Amniotic stem cell (primary cell): ENCODE measurements around the gene UBASH3A.

Source experiments
- DNase-seq: peaks from one replicate; lab custom pipeline; 2025; lab: John Stamatoyannopoulos, UW

Gene UBASH3A

DNA sequence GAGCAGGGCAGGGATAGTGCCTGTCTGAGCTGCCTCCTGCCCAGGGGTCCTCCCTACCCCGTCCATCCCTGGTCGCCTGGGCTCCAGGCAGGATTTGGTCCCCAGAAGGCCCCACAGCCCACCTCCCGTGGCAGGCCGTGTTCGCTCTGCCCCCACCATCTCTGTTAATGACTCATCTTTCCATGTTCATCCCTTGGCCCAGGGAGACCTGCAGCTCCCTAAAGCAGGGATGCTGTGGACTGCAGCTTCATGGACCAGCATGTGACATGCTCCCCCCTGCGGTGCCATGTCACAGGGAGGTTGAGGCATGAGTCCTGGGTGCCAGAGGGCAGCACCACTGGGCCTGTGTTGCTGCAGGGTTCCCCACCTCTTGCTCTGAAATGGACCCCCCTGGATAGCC lies 26.8 kb downstream of the UBASH3A start:
- DNase-seq = no peak

DNA sequence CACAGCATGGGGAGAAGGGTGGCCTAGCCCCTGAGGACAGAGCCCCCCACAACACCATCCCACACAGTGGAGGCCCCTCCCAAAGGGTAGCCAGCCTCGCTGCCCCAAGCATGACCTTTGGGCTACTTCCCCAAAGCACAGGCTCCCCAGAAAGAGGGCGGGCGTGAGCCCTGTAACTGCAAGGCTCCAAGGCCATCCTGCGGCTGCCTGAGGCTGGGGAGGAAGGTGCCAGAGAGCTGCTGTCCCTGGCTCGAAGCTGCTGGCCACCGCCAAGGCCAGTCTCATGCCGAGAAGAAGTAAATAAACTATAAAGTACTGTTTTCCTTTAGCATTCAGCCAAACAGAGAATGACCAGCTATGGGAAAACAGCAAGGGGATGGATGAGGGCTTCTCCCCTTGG lies 27.5 kb downstream of the UBASH3A start:
- DNase-seq = no peak

DNA sequence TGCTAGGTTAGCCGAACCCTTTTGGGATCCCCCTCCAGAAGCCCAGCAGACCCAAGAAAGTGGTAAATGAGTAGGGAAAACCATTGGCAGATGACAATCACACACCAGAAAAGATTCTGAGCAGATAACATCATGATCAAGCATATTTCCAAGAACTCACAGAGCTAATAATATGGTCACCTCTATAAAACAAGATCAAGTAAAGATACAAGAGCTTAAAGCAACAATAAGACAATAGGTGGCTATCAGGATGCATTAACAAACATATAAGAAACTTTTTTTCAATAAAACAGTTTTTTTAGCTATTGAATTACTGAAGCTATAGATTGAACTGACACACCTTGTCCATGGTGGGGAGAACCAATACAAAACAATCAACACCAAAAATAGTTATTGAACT lies 29.0 kb downstream of the UBASH3A start:
- no peak for DNase-seq

DNA sequence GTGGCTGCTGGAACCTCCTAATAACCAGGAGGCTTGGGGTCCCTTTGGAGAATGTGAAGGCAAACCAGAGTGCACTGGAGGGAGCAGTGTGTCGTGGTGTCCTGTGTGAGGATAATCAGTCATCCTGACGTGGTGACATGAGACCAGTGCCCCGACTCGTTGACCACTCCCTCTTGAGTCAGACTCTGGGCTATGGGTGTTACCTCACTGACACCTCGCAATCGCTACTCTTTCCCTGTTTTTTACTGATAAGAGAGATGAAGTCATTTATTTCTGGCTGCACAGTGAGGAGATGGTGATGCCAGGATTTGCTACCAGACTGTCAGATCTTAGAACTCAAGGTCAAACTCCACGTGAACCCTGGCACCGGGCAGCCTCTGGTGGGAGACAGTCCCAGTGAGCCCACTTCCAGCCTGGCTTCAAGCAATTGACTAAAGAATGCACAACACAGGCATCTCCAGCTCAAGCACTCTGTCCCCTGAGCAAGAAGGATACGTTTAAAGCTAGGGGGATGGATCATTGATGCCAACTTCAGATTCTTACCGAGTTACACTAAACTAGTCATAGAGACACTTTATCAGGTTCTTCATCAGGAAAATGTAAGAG lies 30.3 kb downstream of the UBASH3A start:
- no peak for DNase-seq

DNA sequence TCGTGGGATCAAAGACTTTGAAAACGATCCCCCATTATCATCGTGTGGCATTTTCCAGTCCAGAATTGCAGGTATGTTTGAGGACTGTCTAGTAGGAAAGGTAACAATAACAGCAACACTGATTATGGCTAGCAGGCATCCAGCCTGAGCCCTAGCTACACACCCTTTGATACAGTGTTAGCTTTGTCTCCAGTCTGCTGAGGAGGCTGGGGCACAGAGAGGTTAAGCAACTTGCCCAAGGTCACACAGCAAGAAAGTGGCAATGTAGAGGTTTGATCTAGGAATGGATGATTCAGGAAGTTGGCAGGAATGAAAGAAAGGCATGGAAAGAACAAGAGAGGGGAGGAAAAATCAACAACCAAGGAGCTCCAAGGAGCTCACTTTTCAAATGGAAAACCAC lies 31.2 kb downstream of the UBASH3A start:
- DNase-seq = no peak

DNA sequence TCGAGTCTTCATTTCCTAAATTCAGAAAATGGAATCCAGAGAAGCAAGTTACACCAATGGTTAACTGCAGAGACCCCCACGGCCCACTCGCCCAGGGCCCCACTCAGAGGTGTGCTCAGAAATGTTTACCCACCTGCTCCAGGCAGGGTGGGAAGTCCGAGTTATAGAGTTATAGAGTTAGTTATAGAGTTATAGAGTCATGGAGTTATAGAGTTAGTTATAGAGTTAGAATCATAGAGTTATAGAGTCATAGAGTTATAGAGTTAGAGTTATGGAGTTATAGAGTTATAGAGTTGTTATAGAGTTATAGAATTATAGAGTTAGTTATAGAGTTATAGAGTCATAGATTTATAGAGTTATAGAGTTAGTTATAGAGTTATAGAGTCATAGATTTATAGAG lies 31.7 kb downstream of the UBASH3A start:
- no peak for DNase-seq

DNA sequence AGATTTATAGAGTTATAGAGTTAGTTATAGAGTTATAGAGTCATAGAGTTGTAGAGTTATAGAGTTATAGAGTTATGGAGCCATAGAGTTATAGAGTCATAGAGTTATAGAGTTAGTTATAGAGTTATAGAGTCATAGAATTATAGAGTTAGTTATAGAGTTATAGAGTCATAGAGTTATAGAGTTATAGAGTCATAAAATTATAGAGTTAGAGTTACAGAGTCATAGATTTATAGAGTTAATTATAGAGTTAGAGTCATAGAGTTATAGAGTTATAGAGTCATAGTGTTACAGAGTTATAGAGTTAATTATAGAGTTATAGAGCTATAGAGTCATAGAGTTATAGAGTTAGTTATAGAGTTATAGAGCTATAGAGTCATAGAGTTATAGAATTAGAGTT lies 32.1 kb downstream of the UBASH3A start:
- DNase-seq = no peak

DNA sequence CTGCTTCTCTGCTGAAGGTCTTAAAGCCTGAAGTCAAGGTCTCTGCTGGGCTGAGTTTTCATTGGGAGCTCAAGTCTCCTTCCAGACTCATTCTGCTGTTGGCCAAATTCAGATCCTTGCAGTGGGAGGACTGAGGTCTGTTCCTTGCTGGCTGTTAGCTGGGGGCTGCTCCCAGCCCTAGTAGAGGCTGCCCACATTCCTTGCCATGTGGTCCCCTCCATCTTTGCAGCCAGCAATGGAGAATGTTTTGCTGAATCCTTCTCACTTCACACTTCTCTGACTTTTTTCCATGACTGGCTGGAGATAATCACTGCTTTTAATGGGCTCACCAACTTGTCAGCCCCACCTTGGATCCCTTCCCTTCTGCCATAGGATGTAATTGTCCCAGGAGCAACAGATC lies 33.2 kb downstream of the UBASH3A start:
- DNase-seq = no peak

DNA sequence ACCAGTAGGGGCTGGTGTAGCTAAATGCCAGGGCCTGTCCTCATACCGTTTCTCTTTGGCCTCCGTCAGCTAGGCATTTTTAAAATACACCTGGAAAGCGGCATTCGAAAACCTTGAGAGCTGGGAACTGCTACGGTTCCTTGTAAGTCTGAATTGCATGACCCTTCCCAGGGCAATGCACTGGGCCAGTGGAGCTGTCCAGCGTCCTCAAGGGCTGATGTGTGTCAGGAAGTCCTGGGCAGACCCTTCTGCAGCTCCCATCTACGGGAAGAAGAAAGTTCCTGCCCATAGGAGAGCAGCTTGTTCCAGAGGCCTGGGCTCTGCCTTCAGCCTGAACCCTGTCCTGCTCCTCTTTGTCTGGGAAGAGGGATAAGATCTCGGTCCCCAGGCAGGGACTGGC lies 34.1 kb downstream of the UBASH3A start:
- DNase-seq = no peak

DNA sequence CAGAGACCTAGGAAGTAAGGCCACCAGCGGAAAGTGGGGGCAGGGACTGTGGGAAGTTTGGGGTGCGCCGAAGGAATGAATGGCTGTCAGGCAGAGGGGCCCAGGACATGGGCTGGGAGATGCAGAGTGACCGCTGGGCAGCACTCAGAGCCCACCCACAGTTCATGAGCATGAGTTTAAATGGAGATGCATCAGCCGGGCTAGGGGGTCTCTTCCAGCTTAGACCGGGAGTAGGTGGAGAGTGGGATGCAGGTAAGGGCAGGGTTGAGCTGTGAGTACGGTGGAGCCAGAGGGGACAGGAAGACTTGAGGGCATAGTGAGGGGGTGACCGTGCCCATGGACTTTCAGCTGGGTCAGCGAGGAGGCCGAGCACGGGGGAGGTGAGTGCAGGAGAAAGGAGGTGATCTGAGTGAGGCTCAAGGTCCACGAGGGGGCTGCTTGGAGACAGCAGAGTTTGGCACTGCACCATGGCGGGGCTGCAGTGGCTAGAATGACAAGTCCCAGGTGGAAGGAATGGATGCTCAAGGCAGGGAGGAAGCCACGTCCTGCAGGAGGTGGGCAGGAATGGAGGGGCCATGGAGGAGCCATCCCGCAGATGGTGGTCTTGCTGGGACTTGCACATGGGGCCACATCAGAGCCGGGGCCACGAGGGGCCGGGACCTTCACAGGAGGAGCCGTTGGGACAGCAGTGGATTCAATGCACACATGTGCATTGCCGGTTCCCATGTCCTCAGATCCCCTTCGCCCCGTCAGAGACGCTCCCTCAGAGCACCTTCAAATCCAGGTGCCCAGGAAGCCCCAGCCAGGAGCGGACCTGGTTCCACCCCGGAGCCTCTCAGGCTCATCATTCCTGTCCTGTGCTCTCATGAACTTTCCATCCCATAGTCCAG lies 34.9 kb downstream of the UBASH3A start:
- no peak for DNase-seq

DNA sequence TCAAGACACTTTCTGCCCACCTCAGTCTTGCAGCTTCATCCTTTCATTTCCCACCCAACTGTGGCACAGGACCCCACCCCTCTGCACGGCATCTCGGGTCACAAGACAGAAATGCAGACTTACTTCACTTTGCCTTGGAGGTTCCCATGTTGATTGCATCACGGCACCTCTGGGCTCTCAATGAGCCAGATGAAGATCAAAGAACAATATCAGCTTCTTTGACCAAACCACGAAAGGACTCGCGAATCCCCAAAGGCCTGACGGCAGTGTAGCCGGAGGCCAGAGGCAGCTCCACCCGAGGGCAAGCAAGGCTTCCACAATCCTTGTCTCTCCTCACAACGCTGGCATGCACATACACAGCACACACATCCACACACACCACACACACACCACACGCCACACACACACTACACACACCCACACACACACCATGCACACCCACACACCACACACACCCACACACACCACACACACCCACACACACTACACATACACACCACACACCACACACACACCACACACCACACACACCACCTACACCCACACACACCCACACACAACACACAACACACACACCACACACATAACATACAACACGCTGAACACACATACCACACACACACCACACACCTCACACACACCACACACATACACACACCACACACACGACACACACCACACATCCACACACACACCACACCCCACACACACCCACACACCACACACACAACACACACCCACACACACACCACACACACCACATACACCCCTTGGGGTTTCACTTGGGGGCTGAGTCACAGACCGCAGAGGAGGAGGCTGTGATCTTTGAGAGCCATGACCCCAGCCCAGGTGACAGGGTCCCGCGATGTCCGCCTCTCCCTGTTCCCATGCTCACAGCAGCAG lies 35.8 kb downstream of the UBASH3A start:
- no peak for DNase-seq

DNA sequence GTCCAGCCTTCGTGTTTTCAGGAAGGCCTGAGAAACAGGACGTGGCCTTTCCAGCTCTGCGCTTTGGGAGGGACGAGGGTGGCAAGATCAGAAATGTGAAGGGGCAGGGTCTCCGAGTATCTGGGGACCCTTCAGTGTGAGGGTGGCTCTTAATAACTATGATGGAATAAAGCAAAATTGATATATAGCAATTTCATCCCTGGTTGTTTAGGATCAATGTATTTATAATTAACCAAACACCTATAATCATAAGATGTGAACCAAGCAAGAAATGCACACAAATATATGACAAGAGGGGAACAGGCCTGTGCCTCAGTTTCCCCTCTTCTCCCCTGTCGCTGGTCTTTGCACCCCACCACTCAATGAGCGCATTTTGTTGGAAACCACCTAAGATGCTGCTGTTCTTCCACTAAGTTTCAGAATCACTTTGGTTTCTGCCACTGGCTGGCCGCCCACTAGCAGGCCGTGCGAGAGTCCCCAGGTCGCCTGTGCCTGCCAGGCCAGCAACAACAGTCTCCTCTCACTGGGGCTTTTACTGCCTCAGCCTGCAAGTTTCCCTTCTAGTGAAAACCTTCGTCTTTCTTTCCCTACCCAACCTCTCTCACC lies 36.6 kb downstream of the UBASH3A start:
- DNase-seq = no peak

DNA sequence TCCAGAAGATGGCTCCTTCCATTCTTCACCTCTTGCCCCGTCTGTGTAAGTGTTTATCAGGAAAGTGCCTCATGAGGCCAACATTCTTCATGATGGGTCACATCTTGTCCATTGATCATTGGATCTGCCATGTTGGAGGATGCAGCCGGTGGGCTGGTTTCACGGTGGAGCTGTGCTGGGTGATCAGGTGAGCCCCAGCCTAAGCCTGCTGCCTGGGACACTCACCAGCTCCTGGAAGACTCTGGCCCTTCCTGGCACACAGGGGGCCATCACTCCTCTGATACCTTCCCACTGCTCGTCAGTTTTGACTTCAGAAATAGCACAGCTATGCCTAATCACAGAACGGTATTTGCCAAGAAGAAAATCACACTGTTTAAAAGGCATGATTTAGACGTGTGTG lies 38.3 kb downstream of the UBASH3A start:
- no peak for DNase-seq

DNA sequence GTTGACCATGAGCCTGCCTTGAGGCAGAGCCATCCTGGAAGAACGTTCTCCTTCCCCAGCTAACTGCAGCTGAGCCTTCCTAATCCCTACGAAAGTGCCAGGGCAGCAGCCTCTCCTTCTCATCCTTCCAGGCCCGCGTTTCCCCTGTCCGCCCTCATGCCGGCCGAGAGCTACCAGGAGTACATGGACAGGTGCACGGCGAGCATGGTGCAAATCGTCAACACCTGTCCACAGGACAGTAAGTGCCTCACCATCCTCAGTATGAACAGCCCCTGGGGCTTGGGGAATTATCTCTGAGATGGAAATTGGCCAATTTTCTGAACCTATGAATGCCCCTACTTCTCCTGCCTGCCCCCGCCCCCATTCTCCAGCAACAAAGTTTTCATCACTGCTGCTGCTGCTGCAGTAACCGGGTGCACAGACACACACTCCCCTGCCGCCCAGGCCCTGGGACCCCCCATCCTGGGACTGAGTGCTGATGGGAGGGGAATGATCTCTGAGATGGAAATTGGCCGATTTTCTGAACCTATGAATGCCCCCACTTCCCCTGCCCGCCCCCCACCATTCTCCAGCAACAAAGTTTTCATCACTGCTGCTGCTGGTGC lies 39.6 kb downstream of the UBASH3A start:
- no peak for DNase-seq

DNA sequence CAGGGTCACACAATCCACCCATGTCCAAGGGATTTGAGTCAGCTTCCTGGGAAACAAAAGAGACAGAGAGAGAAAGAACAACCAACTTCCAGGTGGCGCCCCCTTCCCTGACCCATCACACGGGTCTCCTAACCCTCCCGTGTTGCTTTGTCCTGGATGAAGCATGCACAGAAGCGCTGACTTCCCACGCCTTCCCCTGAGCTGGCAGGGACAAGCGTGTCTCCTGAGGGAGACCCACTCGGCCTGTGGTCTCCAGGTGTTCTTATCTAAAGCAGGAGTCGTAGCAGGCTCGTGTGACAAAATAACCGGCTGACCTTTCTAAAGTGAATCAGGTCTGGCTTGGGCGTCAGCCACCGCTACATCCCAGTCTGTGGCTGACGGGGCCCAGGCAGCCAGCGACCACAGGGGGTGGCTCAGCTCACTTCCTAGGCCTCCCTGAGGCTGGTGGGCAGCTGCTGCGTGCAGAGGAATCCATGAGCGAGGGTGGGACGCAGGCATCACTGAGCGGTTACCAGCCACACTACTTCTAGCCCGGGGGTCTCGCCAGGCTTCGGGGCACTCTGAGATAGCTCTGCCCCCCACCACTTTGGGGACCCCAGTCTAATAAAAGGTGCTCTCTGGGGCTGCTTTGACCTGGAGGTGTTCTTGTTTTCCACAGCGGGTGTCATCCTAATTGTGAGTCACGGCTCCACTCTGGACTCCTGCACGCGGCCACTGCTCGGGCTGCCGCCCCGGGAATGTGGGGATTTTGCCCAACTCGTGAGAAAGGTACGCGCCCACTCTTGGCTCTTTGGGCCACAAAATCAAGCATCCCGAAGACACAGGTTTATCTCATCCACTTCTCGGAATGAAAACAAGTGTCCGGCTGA lies 40.4 kb downstream of the UBASH3A start:
- DNase-seq = no peak

DNA sequence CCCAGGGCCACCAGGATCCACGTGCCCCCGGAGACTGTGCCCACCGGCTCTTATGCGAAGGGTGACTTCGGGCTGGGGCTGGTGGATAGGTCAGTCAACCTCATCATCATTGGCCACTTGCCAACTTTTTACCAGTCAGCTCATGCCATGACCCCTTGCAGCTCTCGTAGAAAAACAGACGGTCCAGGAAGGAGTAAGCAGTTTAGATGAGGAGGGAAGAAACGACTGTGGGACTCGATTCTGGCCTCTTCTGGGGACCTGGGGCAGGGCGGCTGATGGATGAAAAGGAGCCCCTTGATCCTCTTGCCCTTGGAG lies 41.0 kb downstream of the UBASH3A start:
- no peak for DNase-seq

DNA sequence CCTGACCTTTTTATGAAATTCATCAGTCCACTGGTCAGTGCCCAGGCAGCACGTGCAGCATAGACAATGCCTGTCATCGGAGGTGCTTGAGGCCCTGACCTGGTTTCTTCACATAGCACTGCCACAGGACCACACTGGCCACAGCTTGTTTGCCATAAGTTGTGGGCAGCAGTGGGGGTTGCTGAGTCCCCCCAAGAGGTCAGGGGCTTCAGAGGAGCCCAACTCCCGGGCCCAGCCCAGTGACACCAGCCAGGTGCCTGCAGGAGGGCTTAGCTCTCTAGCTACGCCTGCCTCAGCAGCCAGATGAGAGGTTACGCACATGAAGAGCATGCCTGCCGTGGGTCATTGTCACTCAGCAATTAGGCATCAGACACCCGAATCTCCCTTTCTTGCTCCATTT lies 41.6 kb downstream of the UBASH3A start:
- DNase-seq = no peak

DNA sequence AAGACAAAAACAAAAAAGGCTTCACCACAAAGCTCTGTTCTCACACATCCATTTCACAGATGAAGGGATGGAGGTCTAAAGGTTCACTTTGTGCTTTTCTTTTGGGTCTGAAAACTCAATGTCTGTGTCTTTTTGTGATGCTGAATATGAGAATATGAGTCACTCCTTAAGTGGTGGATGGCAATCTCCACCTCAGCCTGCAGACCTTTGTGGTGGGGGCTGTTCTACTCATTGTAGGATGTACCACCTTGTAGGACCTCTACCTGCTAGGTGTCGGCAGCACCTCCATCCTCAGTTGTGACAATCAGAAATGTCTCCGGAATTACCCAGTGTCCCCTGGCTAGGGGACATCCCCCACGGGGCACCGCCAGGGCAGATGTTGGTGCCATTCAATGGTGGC lies 42.8 kb downstream of the UBASH3A start:
- DNase-seq = no peak

DNA sequence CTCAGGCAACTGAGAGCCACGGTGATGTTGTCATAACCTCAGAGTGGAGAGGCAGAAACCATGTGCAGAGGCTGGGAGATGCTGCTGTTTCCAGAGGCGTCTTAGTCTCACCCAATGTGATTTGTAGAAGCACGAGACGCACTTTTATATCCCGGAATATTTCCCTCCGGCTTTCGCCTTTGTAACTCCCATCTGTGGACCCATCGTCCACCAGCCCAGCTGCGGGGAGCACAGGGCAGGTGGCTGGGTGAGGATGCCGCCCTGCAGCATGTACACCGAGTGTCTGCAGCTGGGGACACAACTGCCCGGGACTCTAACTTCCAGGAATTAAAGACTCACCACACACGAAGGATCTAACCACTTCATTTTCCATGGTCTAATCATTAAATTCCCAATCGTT lies 43.5 kb downstream of the UBASH3A start:
- no peak for DNase-seq

DNA sequence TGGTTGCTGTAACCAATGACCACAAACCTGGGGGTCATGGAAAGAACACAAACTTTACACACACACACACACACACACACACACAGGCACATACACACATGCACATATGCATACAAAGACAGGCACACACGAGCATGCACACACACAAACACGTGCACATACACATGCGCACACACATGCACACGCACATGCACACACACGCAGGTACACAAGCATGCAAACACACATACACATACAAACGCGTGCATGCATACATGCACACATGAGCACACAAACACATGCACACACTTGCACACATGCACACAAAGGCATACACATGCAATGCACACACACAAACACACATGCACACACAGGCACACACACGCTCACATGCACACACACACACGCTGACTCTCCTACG lies 44.0 kb downstream of the UBASH3A start:
- DNase-seq = no peak

DNA sequence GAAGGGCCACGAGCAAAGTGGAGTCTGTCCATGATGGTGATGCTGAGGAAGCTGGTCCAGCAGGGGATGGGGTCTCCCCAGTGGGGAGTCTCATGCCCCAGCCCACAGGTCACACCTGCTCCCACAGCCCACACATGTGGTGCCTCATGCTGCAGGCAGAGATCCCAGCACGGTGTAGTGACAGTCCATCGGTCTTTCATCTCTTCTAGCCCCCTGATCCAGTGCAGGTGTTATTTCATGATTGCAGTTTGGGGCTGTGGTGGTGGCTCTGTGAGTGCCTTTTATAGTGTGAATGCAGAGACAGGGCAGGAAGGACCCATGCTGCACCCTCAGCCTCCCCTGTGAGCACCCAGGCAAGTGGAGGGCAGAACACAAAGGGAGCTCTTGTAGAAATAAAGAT lies 45.0 kb downstream of the UBASH3A start:
- no peak for DNase-seq
